NCI-H2081 treated with DMSO at 0.1 percent for 48 hours (cell line): ENCODE results near the gene KISS1R.

Source experiments
- DNase-seq: peaks from one replicate; lab custom pipeline; 2025; lab: John Stamatoyannopoulos, UW

KISS1R gene

GRCh38 chr19:938233-938923 is 21.2 kb downstream of the KISS1R start:
- no peak for DNase-seq

- no peak for DNase-seq
These were observed 22.3 kb downstream of the KISS1R start for GRCh38 chr19:939439-939838.

- no peak for DNase-seq
These were observed 22.8 kb downstream of the KISS1R start for GRCh38 chr19:939922-940321.

GRCh38 chr19:940591-941291 is 23.6 kb downstream of the KISS1R start:
- DNase-seq = no peak

GRCh38 chr19:941292-942132 is 24.4 kb downstream of the KISS1R start:
- no peak for DNase-seq

GRCh38 chr19:942133-942645 is 25.1 kb downstream of the KISS1R start:
- DNase-seq = no peak

GRCh38 chr19:943551-944170 is 26.5 kb downstream of the KISS1R start:
- no peak for DNase-seq

- no peak for DNase-seq
These were observed 27.0 kb downstream of the KISS1R start for GRCh38 chr19:944171-944567.

GRCh38 chr19:944663-945241 is 27.6 kb downstream of the KISS1R start:
- DNase-seq = no peak

- DNase-seq = no peak
These were observed 28.5 kb downstream of the KISS1R start for GRCh38 chr19:945401-946252.

GRCh38 chr19:947090-947706 is 30.1 kb downstream of the KISS1R start:
- DNase-seq = no peak

GRCh38 chr19:947707-948539 is 30.8 kb downstream of the KISS1R start:
- DNase-seq = no peak

GRCh38 chr19:948842-949496 is 31.8 kb downstream of the KISS1R start:
- DNase-seq = no peak

- DNase-seq = no peak
These were observed 33.4 kb downstream of the KISS1R start for GRCh38 chr19:950352-951066.

GRCh38 chr19:952049-952679 is 35.0 kb downstream of the KISS1R start:
- no peak for DNase-seq

- DNase-seq = no peak
These were observed 35.7 kb downstream of the KISS1R start for GRCh38 chr19:952680-953444.
